H9 (cell line): ENCODE data around the gene CDKL5. TPM values are rescaled to one million over a fixed set of nuclear protein-coding genes. Genes with fewer than 3 reads are reported as not detected.

Experiments used
- DNase-seq: peaks from one replicate; pipeline ENCODE4 v3.0.0-alpha.2; 2017
- H2AFZ ChIP-seq: one replicate; pipeline ENCODE4 v1.6.1; 2013; ENCODE audit warnings: mild to moderate bottlenecking, low read length, control low read depth, moderate library complexity
- H2AK5ac ChIP-seq: 2 replicates; pipeline ENCODE4 v1.6.1; 2013; ENCODE audit warnings: low read length, control low read depth, mixed read lengths; ENCODE audit not compliant: insufficient read length
- H2BK120ac ChIP-seq: one replicate; pipeline ENCODE4 v1.6.1; 2013; ENCODE audit warnings: low read depth, mild to moderate bottlenecking, low read length, control low read depth, inconsistent platforms; ENCODE audit not compliant: poor library complexity, severe bottlenecking
- H2BK12ac ChIP-seq: 2 replicates; pipeline ENCODE4 v1.6.1; 2013; ENCODE audit warnings: low read length, control low read depth, mixed read lengths, low read depth; ENCODE audit not compliant: insufficient read length
- H2BK15ac ChIP-seq: 2 replicates; pipeline ENCODE4 v1.6.1; 2013; ENCODE audit warnings: low read depth, low read length, control low read depth
- H2BK20ac ChIP-seq: one replicate; pipeline ENCODE4 v1.6.1; 2013; ENCODE audit warnings: low read depth, mild to moderate bottlenecking, low read length, control low read depth, inconsistent platforms; ENCODE audit not compliant: poor library complexity, severe bottlenecking
- H2BK5ac ChIP-seq: 2 replicates; pipeline ENCODE4 v1.6.1; 2013; ENCODE audit warnings: low read length, control low read depth, mixed read lengths; ENCODE audit not compliant: insufficient read length
- H3K14ac ChIP-seq: 2 replicates; pipeline ENCODE4 v1.6.1; 2013; ENCODE audit warnings: low read length, control low read depth; ENCODE audit not compliant: insufficient read depth
- H3K18ac ChIP-seq: 2 replicates; pipeline ENCODE4 v1.6.1; 2013; ENCODE audit warnings: low read depth, mild to moderate bottlenecking, mixed read lengths, low read length, control low read depth; ENCODE audit not compliant: insufficient read length
- H3K23ac ChIP-seq: 2 replicates; pipeline ENCODE4 v1.6.1; 2013; ENCODE audit warnings: low read length, control low read depth, mixed read lengths, low read depth; ENCODE audit not compliant: insufficient read length
- H3K23me2 ChIP-seq: 2 replicates; pipeline ENCODE4 v1.6.1; 2013; ENCODE audit warnings: low read depth, mild to moderate bottlenecking, mixed read lengths, low read length, control low read depth; ENCODE audit not compliant: insufficient read length, poor library complexity, severe bottlenecking
- H3K27ac ChIP-seq: 2 replicates; pipeline ENCODE4 v1.5.1; 2013; ENCODE audit warnings: low read length, control low read depth, mixed read lengths, low read depth; ENCODE audit not compliant: insufficient read length
- H3K27me3 ChIP-seq: 2 replicates; pipeline ENCODE4 v1.6.1; 2013; ENCODE audit warnings: low read length, control low read depth, inconsistent platforms; ENCODE audit not compliant: insufficient read depth
- H3K4ac ChIP-seq: 2 replicates; pipeline ENCODE4 v1.6.1; 2013; ENCODE audit warnings: low read depth, mild to moderate bottlenecking, control low read depth, inconsistent platforms, low read length, moderate library complexity
- H3K4me1 ChIP-seq: 2 replicates; pipeline ENCODE4 v1.6.1; 2013; ENCODE audit warnings: low read length, control low read depth, inconsistent platforms; ENCODE audit not compliant: insufficient read depth
- H3K4me2 ChIP-seq: 2 replicates; pipeline ENCODE4 v1.6.1; 2013; ENCODE audit warnings: low read length, control low read depth, mixed read lengths; ENCODE audit not compliant: insufficient read length, insufficient read depth
- H3K56ac ChIP-seq: 2 replicates; pipeline ENCODE4 v1.6.1; 2013; ENCODE audit warnings: low read depth, mild to moderate bottlenecking, mixed read lengths, low read length, control low read depth; ENCODE audit not compliant: insufficient read length
- H3K79me1 ChIP-seq: 2 replicates; pipeline ENCODE4 v1.6.1; 2013; ENCODE audit warnings: low read depth, mild to moderate bottlenecking, moderate library complexity, low read length, control low read depth, inconsistent platforms; ENCODE audit not compliant: insufficient read depth, poor library complexity, severe bottlenecking
- H3K79me2 ChIP-seq: 2 replicates; pipeline ENCODE4 v1.6.1; 2013; ENCODE audit warnings: low read length, control low read depth, inconsistent platforms; ENCODE audit not compliant: insufficient read depth
- H3K9ac ChIP-seq: 2 replicates; pipeline ENCODE4 v1.6.1; 2013; ENCODE audit warnings: low read length, control low read depth, mixed read lengths; ENCODE audit not compliant: insufficient read length; ENCODE audit errors: extremely low read depth
- H3K9me3 ChIP-seq: one replicate; pipeline ENCODE4 v1.6.1; 2013; ENCODE audit warnings: low read depth, low read length, inconsistent platforms; ENCODE audit not compliant: control insufficient read depth
- H3T11ph ChIP-seq: one replicate; pipeline ENCODE4 v1.6.1; 2013; ENCODE audit warnings: mild to moderate bottlenecking, low read length, control low read depth, inconsistent platforms
- H4K20me1 ChIP-seq: one replicate; pipeline ENCODE4 v1.6.1; 2013; ENCODE audit not compliant: control insufficient read depth, insufficient read length, insufficient read depth
- H4K5ac ChIP-seq: 2 replicates; pipeline ENCODE4 v1.6.1; 2013; ENCODE audit warnings: low read depth, mild to moderate bottlenecking, mixed read lengths, low read length, control low read depth; ENCODE audit not compliant: insufficient read length
- H4K8ac ChIP-seq: replicated peaks from 2 replicates; pipeline ENCODE4 v1.6.1; 2013; ENCODE audit warnings: low read length, control low read depth, mixed read lengths, low read depth; ENCODE audit not compliant: insufficient read length
- H4K91ac ChIP-seq: 2 replicates; pipeline ENCODE4 v1.6.1; 2013; ENCODE audit warnings: low read depth, mild to moderate bottlenecking, moderate library complexity, mixed read lengths, low read length, control low read depth; ENCODE audit not compliant: insufficient read length
- H3K27ac Mint-ChIP-seq, 3 experiments: 2 replicates in 2 of 3; 3 replicates in 1 of 3; pipeline ENCODE4 v1.8.0; 2020 to 2021; ENCODE audit warnings: mixed read lengths in 3 of 3, mild to moderate bottlenecking in 1 of 3, moderate library complexity in 1 of 3
- H3K27me3 Mint-ChIP-seq: 2 replicates; pipeline ENCODE4 v1.8.0; 2021; ENCODE audit warnings: low read depth, mild to moderate bottlenecking, moderate library complexity, mixed read lengths
- H3K36me3 Mint-ChIP-seq, 3 experiments: 2 replicates in 2 of 3; 3 replicates in 1 of 3; pipeline ENCODE4 v1.8.0; 2020 to 2021; ENCODE audit warnings: low read depth in 3 of 3, mixed read lengths in 3 of 3; ENCODE audit not compliant: insufficient read depth in 1 of 3
- H3K4me1 Mint-ChIP-seq, 2 experiments: 2 replicates each; pipeline ENCODE4 v1.8.0; 2020; ENCODE audit warnings: mixed read lengths in 2 of 2
- H3K4me3 Mint-ChIP-seq, 2 experiments: 2 replicates in 1 of 2; 3 replicates in 1 of 2; pipeline ENCODE4 v1.8.0; 2020 to 2021; ENCODE audit warnings: mild to moderate bottlenecking in 2 of 2, mixed read lengths in 2 of 2, moderate library complexity in 1 of 2
- H3K9me3 Mint-ChIP-seq, 2 experiments: 2 replicates in 1 of 2; 3 replicates in 1 of 2; pipeline ENCODE4 v1.8.0; 2020; ENCODE audit warnings: mild to moderate bottlenecking in 2 of 2, mixed read lengths in 2 of 2, moderate library complexity in 1 of 2
- WGBS: extraction: QIAGEN DNeasy Blood & Tissue Kit; methylation state at CpG from one replicate; pipeline ENCODE4 v1.1.7; 2013; ENCODE audit warnings: missing lambda C conversion rate, low lambda C conversion rate, mixed read lengths; ENCODE audit not compliant: insufficient read length; ENCODE audit errors: extremely low coverage; 5-methylcytosine and 5-hydroxymethylcytosine counted together
- total RNA-seq: library from RNA; stranded (reverse); gene quantifications from 2 replicates; pipeline ENCODE4 v1.2.1, GENCODE V29; 2021
- TF ChIP-seq, protein P1 (sequence below): fragments of 200-600 bp; sonication (generic); conservative IDR thresholded peaks from 3 replicates; pipeline ENCODE4 v1.8.0; 2021; ENCODE audit warnings: antibody characterized with exemption, mild to moderate bottlenecking

Gene CDKL5
- total RNA-seq, 1 experiment from 2014 or later: 19.5 TPM

DNA sequence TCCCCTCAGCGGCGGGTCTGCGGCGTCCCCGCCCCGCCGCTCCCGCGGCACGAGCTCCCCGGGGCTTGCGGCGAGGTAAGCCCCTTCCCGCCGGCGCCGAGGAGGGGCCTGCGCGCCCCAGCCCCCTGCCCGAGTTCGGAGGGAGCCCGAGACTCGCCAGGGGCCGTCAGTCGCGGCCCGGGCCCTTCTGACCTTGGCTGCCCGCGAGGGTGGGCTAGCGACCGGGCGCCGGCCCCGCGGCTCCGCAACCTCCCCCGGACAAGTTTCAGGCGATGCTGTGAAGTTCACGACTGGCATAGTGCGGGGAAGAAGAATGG lies 554 bp downstream of the CDKL5 start:
- Histone ChIP-seq H3K56ac (no peak overlapping the region), H2BK20ac (no peak overlapping the region), H2BK5ac (no peak overlapping the region), H2AFZ (no peak overlapping the region), H3K4me1 (no peaks in the 10 kb centered on the region), H4K5ac (no peak overlapping the region), H3K79me1 (no peaks in the 10 kb centered on the region), H3K27me3 (no peaks in the 10 kb centered on the region), H3K18ac (no peak overlapping the region), H3T11ph (no peak overlapping the region), H4K8ac (no peak overlapping the region), H2BK15ac (no peak overlapping the region), H2AK5ac (no peak overlapping the region), H3K9ac (peak overlapping the region; percentile 54), H3K9me3 (peaks cover 21% of the 10 kb centered on the region), H3K79me2 (no peaks in the 10 kb centered on the region; the same call in 1 of the 2 replicates), H3K23me2 (no peaks in the 10 kb centered on the region), H2BK120ac (no peak overlapping the region), H3K14ac (no peak overlapping the region), H3K4ac (no peak overlapping the region), H4K20me1 (no peaks in the 10 kb centered on the region), H3K23ac (no peak overlapping the region), H4K91ac (no peak overlapping the region), H3K27ac (no peak overlapping the region), H2BK12ac (no peak overlapping the region), H3K4me2 (peak overlapping the region; percentile 79)
- TF ChIP-seq, protein P1, sequence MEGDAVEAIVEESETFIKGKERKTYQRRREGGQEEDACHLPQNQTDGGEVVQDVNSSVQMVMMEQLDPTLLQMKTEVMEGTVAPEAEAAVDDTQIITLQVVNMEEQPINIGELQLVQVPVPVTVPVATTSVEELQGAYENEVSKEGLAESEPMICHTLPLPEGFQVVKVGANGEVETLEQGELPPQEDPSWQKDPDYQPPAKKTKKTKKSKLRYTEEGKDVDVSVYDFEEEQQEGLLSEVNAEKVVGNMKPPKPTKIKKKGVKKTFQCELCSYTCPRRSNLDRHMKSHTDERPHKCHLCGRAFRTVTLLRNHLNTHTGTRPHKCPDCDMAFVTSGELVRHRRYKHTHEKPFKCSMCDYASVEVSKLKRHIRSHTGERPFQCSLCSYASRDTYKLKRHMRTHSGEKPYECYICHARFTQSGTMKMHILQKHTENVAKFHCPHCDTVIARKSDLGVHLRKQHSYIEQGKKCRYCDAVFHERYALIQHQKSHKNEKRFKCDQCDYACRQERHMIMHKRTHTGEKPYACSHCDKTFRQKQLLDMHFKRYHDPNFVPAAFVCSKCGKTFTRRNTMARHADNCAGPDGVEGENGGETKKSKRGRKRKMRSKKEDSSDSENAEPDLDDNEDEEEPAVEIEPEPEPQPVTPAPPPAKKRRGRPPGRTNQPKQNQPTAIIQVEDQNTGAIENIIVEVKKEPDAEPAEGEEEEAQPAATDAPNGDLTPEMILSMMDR: no peak
- peak overlapping the region; percentile 80 to 89 for H3K4me3 Mint-ChIP-seq
- peak overlapping the region in 2 of 3 experiments; percentile 72 to 87; a peak in 2 of 7 replicates for H3K27ac Mint-ChIP-seq
- peaks cover 13 to 15% of the 10 kb centered on the region in 2 experiments for H3K4me1 Mint-ChIP-seq
- WGBS: no CpG with 5 or more reads among the region's 40 CpGs
- DNase-seq: no peak
- H3K9me3 Mint-ChIP-seq: peaks cover 55 to 61% of the 10 kb centered on the region in 2 experiments
- peaks cover 5 to 8% (median 6%) of the 10 kb centered on the region in 3 experiments; a peak in 5 of 7 replicates for H3K36me3 Mint-ChIP-seq
- no peaks in the 10 kb centered on the region for H3K27me3 Mint-ChIP-seq
